Activated B cell treated with CpG ODN at 0.5 μM for 24 hours (primary cell): ENCODE data around the gene NOL3. TPM values are rescaled to one million over a fixed set of nuclear protein-coding genes. Genes with fewer than 3 reads are reported as not detected.

Experiments used
- ATAC-seq: fragments of 200-7000 bp; cut with Tn5 transposase; one replicate; pipeline ENCODE4 v1.10.0; 2021; ENCODE audit warnings: low read depth, mild to moderate bottlenecking, moderate library complexity
- CTCF ChIA-PET: fragments of 350-600 bp; sonication (Branson Sonifier 250); formaldehyde crosslinking; loops from one replicate; lab custom pipeline; 2021; ENCODE audit warnings: antibody characterized with exemption; lab: Charles Lee
- POLR2A ChIA-PET: fragments of 350-600 bp; sonication (Branson Sonifier 250); formaldehyde crosslinking; loops from one replicate; lab custom pipeline; 2021; ENCODE audit warnings: antibody characterized with exemption; lab: Charles Lee
- DNase-seq: peaks from one replicate; pipeline ENCODE4 v3.0.0; 2022
- H3K27ac Mint-ChIP-seq: one replicate; pipeline ENCODE4 v1.8.0; 2020; ENCODE audit warnings: mixed read lengths
- H3K27me3 Mint-ChIP-seq: one replicate; pipeline ENCODE4 v1.8.0; 2021; ENCODE audit warnings: mixed read lengths
- H3K36me3 Mint-ChIP-seq: one replicate; pipeline ENCODE4 v1.8.0; 2021; ENCODE audit warnings: low read depth, mixed read lengths
- H3K4me1 Mint-ChIP-seq: one replicate; pipeline ENCODE4 v1.8.0; 2021; ENCODE audit warnings: mixed read lengths
- H3K4me3 Mint-ChIP-seq: one replicate; pipeline ENCODE4 v1.8.0; 2020; ENCODE audit warnings: mild to moderate bottlenecking, mixed read lengths
- H3K9me3 Mint-ChIP-seq: one replicate; pipeline ENCODE4 v1.8.0; 2020; ENCODE audit warnings: mixed read lengths
- CTCF ChIP-seq: fragments of 200-600 bp; IDR thresholded peaks from one replicate; pipeline ENCODE4 v1.8.0; 2022; ENCODE audit warnings: antibody characterized with exemption, mild to moderate bottlenecking
- intact Hi-C: fragments of 100-400 bp; cut with micrococcal nuclease; formaldehyde crosslinking; loops from one replicate; pipeline ENCODE4 v1.15.1; 2024
- total RNA-seq: library from RNA; stranded (reverse); gene quantifications from 2 replicates; pipeline ENCODE4 v1.2.3, GENCODE V29; 2022

The NOL3 gene
- total RNA-seq, 1 donor from 2014 or later, result 0.64 TPM

DNA sequence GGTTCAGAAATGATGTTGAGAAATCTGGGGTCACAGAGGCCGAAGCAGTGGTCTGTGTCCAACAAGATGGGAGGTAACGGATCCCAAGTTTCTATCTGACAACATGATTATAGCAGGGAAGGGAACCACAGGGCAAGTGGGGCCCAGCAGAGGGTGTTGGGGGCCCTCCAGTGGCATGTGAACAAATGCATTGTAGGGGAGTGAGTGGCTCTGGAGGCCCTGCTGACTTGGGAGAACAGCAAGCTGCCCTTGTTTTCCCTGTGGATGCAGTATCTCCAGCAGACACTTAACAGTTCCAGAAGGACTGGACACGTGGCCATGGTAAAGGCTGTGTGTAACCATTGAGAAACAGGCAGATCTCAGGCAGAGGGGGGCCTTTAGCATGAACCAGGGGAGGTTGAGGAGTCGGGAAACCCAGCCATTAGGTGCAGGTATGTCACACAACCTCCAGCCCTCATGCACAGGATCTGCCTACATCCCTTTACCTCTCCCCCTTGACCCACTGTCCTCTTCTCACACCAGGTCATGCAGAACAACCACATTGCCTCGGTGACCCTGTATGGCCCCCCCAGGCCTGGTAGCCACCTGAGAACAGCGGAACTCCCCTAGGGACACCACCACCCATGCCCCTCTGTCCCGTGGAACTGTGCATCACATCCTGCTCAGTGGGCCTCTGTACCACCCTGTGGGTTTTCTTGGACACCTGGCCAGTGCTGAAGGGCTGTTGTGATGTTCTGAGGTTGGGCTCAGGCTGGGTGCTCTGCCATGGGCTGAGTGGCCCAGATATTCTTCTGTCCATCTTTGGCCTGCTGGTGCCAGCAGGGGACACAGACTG lies 23.6 kb upstream of the NOL3 start:
- TF ChIP-seq CTCF, result no peak
- ATAC-seq, result no peak
- Mint-ChIP-seq H3K36me3 (peaks cover 58% of the 10 kb centered on the region), H3K4me1 (peaks cover 5% of the 10 kb centered on the region), H3K9me3 (no peaks in the 10 kb centered on the region), H3K4me3 (no peak overlapping the region), H3K27me3 (peaks cover 17% of the 10 kb centered on the region), H3K27ac (no peak overlapping the region)
- ChIA-PET POLR2A (no interaction called here), CTCF (no interaction called here)
- intact Hi-C loops, result no loop called here
- no peak for DNase-seq

DNA sequence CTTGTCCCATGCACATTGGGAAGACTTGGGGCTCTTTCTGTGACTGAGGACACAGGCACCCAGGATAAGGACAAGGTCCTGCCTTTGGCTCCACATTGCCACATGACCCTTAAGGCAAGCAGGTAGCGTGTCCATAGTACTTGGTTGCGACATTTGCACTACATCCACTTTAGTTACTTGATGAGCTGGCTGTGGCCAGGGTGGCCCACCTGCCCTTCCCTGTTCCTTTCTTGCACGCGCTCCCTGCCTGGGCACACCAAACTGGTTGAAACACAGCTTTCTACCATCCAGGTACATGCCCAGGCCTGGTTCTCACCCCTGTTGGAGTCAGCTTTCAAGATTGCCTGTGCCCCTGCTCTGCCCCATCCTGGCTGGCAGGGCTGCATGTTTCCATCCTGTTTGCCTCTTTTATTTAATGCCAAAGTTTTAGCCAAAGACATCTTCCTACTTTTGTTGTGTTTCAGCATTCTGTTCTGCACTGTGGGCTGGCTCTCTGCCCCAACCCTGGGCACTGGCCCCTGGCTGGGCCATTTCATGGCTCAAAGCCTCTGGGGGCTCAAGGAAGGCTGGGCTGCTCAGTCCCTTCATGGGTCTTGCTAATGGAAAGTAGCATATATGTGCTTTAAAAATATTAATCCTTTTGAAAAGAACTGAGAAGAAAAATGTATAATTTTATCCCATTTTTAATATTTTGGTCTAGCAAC lies 22.7 kb upstream of the NOL3 start:
- no peak overlapping the region for H3K27ac Mint-ChIP-seq
- peaks cover 52% of the 10 kb centered on the region for H3K36me3 Mint-ChIP-seq
- POLR2A ChIA-PET, result no interaction called here

DNA sequence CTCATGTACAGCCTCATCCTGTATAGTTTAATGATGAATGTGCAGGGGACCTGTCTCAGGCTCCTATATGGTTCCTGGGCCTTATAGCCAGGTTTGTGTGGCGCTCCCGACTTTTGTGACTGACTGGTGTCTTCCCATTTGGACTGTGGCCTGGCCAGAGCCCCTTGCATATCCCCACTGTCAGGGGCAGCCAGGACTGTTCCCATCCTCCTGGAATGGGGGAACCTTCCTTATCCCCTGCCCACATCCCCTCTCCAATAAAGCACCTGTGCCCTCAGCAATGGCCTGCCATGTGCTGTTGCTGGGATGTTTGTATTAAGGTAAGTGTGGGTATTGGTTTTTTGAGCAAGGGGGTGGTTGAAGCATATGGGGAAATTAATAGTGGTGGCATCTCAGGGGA lies 22.1 kb upstream of the NOL3 start:
- no peak for TF ChIP-seq CTCF
- H3K4me3 Mint-ChIP-seq, result no peak overlapping the region
- ChIA-PET POLR2A (no interaction called here), CTCF (no interaction called here)
- intact Hi-C loops, result no loop called here
- H3K36me3 Mint-ChIP-seq, result peaks cover 46% of the 10 kb centered on the region
- no peak overlapping the region for H3K27ac Mint-ChIP-seq
- peaks cover 10% of the 10 kb centered on the region for H3K4me1 Mint-ChIP-seq
- peaks cover 17% of the 10 kb centered on the region for H3K27me3 Mint-ChIP-seq
- ATAC-seq, result no peak
- no peaks in the 10 kb centered on the region for H3K9me3 Mint-ChIP-seq
- DNase-seq, result no peak

More for the DNA sequence above, 22.7 kb upstream of the NOL3 start:
- no peak overlapping the region for H3K4me3 Mint-ChIP-seq
- ATAC-seq (no peak), DNase-seq (no peak)
- H3K9me3 Mint-ChIP-seq, result no peaks in the 10 kb centered on the region
- peaks cover 17% of the 10 kb centered on the region for H3K27me3 Mint-ChIP-seq
- peaks cover 5% of the 10 kb centered on the region for H3K4me1 Mint-ChIP-seq
- CTCF ChIA-PET, result no interaction called here
- intact Hi-C loops, result no loop called here
- no peak for TF ChIP-seq CTCF

DNA sequence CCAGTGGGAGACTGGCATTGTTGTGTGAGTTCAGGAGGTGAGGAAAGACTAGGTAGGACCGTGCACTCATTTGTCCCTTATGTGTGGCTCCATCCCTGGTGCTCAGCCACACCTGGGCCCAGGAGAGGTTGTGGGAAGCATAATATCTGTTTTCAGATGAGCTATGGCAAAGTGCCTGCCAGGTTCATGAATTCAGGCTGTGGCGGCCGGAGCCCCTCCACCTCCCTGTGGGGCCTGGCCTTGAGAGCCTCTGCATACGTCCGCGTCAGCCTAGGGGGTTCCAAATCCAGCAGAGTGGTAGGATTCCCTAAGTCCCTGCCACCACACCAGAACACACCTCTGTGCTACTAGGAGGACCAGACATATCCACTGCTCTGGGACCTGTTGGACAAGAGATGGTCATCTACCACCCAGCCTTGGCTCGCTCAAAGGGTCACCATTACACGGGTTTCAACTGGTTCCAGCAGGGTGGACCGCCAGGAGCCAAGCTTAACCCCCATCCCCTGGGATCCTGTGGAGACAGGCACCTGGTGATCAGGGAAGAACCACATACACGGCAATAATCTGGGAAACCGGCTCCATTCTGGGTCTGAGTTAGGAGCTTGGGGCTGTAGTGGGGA lies 21.6 kb upstream of the NOL3 start:
- intact Hi-C loops, result no loop called here
- H3K4me1 Mint-ChIP-seq, result peaks cover 10% of the 10 kb centered on the region
- no peak for ATAC-seq
- no peak overlapping the region for H3K4me3 Mint-ChIP-seq
- peaks cover 43% of the 10 kb centered on the region for H3K36me3 Mint-ChIP-seq
- TF ChIP-seq CTCF, result no peak
- H3K27ac Mint-ChIP-seq, result no peak overlapping the region
- no peaks in the 10 kb centered on the region for H3K9me3 Mint-ChIP-seq
- no peak for DNase-seq
- CTCF ChIA-PET, result no interaction called here
- peaks cover 17% of the 10 kb centered on the region for H3K27me3 Mint-ChIP-seq
- POLR2A ChIA-PET, result no interaction called here
